ENCODE measurements around the gene COPA.

- no peak for TF ChIP-seq CTCF (conservative IDR thresholded peaks at IDR 0.05; ENCODE audit: low read depth, low read length)
- no peak for TF ChIP-seq EZH2 (IDR thresholded peaks at IDR 0.05; ENCODE audit: low read length, unreplicated experiment)
These were observed 2.2 kb downstream of the COPA start for GRCh38 chr1:160340866-160341265.
